Measurements from ENCODE around the gene GMDS. TPM values are rescaled to one million over a fixed set of nuclear protein-coding genes. Genes with fewer than 3 reads are reported as not detected.

The GMDS gene
- total RNA-seq, 4 donors from 2014 or later, result 197 to 375 (median 215) TPM

GRCh38 chr6:2249126-2249525, 3.7 kb upstream of the GMDS start:
- no peak for TF ChIP-seq POLR2A (IDR thresholded peaks at IDR 0.05)
- no peak for TF ChIP-seq CTCF (IDR thresholded peaks at IDR 0.05)
- DNase-seq, result no peak
- no peak overlapping the region for H3K4me3 ChIP-seq
- no peaks in the 10 kb centered on the region for H3K27me3 ChIP-seq
- H3K4me1 ChIP-seq, result peaks cover 0 to 8% (median 0%) of the 10 kb centered on the region in 4 donors
- peaks cover 0 to 12% (median 0%) of the 10 kb centered on the region in 3 donors for H3K36me3 ChIP-seq
- no peak overlapping the region for H3K27ac ChIP-seq
- no peaks in the 10 kb centered on the region for H3K9me3 ChIP-seq

GRCh38 chr6:2247664-2248063, 2.3 kb upstream of the GMDS start:
- peaks cover 0 to 9% (median 0%) of the 10 kb centered on the region in 3 donors for H3K36me3 ChIP-seq
- H3K4me3 ChIP-seq, result no peak overlapping the region
- TF ChIP-seq CTCF (IDR thresholded peaks at IDR 0.05), result no peak
- TF ChIP-seq POLR2A (IDR thresholded peaks at IDR 0.05), result no peak
- H3K27me3 ChIP-seq, result no peaks in the 10 kb centered on the region
- H3K9me3 ChIP-seq, result no peaks in the 10 kb centered on the region
- peaks cover 0 to 8% (median 0%) of the 10 kb centered on the region in 4 donors for H3K4me1 ChIP-seq
- no peak overlapping the region for H3K27ac ChIP-seq
- no peak for DNase-seq

GRCh38 chr6:2245877-2246863, 765 bp upstream of the GMDS start:
- H3K27me3 ChIP-seq, result no peaks in the 10 kb centered on the region
- H3K4me3 ChIP-seq, result peak overlapping the region; percentile 79 to 96 (median 93)
- TF ChIP-seq CTCF (IDR thresholded peaks at IDR 0.05) (no peak), POLR2A (IDR thresholded peaks at IDR 0.05) (no peak)
- peaks cover 0 to 9% (median 0%) of the 10 kb centered on the region in 3 donors for H3K36me3 ChIP-seq
- H3K27ac ChIP-seq, result peak overlapping the region; percentile 87 to 95 (median 94)
- peaks cover 0 to 21% (median 0%) of the 10 kb centered on the region in 4 donors for H3K4me1 ChIP-seq
- peak; percentile 50 to 92 (median 87) for DNase-seq
- H3K9me3 ChIP-seq, result no peaks in the 10 kb centered on the region

- Histone ChIP-seq H3K4me1 (peaks cover 0 to 26% (median 0%) of the 10 kb centered on the region in 4 donors), H3K27me3 (no peaks in the 10 kb centered on the region), H3K9me3 (no peaks in the 10 kb centered on the region), H3K27ac (peak overlapping the region; percentile 87 to 95 (median 94)), H3K4me3 (peak overlapping the region; percentile 79 to 96 (median 93)), H3K36me3 (peaks cover 0 to 9% (median 0%) of the 10 kb centered on the region in 3 donors)
- TF ChIP-seq POLR2A (IDR thresholded peaks at IDR 0.05) (peak in 1 of 2 donors; percentile 11), CTCF (IDR thresholded peaks at IDR 0.05) (no peak)
- DNase-seq, result peak in 2 of 3 donors; percentile 31 to 64
These were observed 923 bp downstream of the GMDS start for GRCh38 chr6:2244261-2245102.

- no peak overlapping the region for H3K27ac ChIP-seq
These were observed 3.1 kb downstream of the GMDS start for GRCh38 chr6:2242311-2242710.

More at GRCh38 chr6:2242311-2242710, 3.1 kb downstream of the GMDS start:
- TF ChIP-seq POLR2A (IDR thresholded peaks at IDR 0.05) (no peak), CTCF (IDR thresholded peaks at IDR 0.05) (no peak)
- Histone ChIP-seq H3K4me1 (peaks cover 0 to 28% (median 0%) of the 10 kb centered on the region in 4 donors), H3K27me3 (no peaks in the 10 kb centered on the region), H3K4me3 (no peak overlapping the region), H3K9me3 (no peaks in the 10 kb centered on the region), H3K36me3 (no peaks in the 10 kb centered on the region)
- no peak for DNase-seq

Data from Peyer's patch (tissue), 4 donors.